HCT116 (cell line): Measurements from ENCODE around the gene SMARCD1. TPM values are rescaled to one million over a fixed set of nuclear protein-coding genes. Genes with fewer than 3 reads are reported as not detected.

Experiments
- ATAC-seq: fragments of 200-7000 bp; cut with Tn5 transposase; 2 replicates; pipeline ENCODE4 v1.9.1; 2020; ENCODE audit warnings: mild to moderate bottlenecking, moderate library complexity
- BruUV-seq: library from RNA; stranded (reverse); fragments of 400-500 nt; replicated peaks from 2 replicates; lab custom pipeline; 2021; lab: Mats Ljungman, UMichigan
- CTCF ChIA-PET: fragments of 300-600 bp; sonication (Branson Sonifier 250); formaldehyde crosslinking; loops from one replicate; lab custom pipeline; 2021; ENCODE audit warnings: antibody characterized with exemption; lab: Charles Lee
- POLR2A ChIA-PET: fragments of 300-600, 350-600 bp; sonication (Branson Sonifier 250); formaldehyde crosslinking; loops from one replicate; lab custom pipeline; 2021; ENCODE audit warnings: antibody characterized with exemption; lab: Charles Lee
- RAD21 ChIA-PET, 2 experiments: fragments of 300-600 bp; sonication (Branson Sonifier 250); formaldehyde crosslinking; loops; one replicate each; lab custom pipeline; 2023; ENCODE audit warnings: low total read pairs in 2 of 2; ENCODE audit not compliant: uncharacterized antibody in 2 of 2, unreplicated experiment in 2 of 2, low non-redundant PET in 1 of 2; lab: Charles Lee
- DNase-seq: peaks from one replicate; pipeline ENCODE4 v3.0.0-alpha.2; 2010; ENCODE audit warnings: low read depth, low spot score
- H2AFZ ChIP-seq: fragments of 200-600 bp; shearing (Covaris generic), sonication (generic); 2 replicates; pipeline ENCODE4 v1.6.1; 2017; ENCODE audit warnings: low read depth, mixed run types, mixed read lengths, antibody characterized with exemption, low read length; ENCODE audit not compliant: poor library complexity, severe bottlenecking
- H3K27ac ChIP-seq: 2 replicates; pipeline ENCODE4 v1.5.1; 2012; ENCODE audit warnings: low read depth, low read length
- H3K27me3 ChIP-seq: fragments of 200-600 bp; sonication (generic); 2 replicates; pipeline ENCODE4 v1.6.1; 2016; ENCODE audit warnings: mixed run types, low read length, mixed read lengths; ENCODE audit not compliant: insufficient read depth
- H3K36me3 ChIP-seq, 2 experiments: fragments of 200-500 bp in 1 of 2; fragments of 200-600 bp in 1 of 2; sonication (Bioruptor generic) in 1 of 2; sonication (generic) in 1 of 2; 2 replicates each; pipeline versions ENCODE4 v1.5.1 to v1.6.1; 2014 to 2016; ENCODE audit warnings: low read length in 2 of 2, inconsistent platforms in 1 of 2, mixed read lengths in 1 of 2, mixed run types in 1 of 2; ENCODE audit not compliant: insufficient read depth in 2 of 2, control insufficient read depth in 1 of 2
- H3K4me1 ChIP-seq, 2 experiments: fragments of 200-600 bp in 1 of 2; sonication (generic) in 1 of 2; 2 replicates each; pipeline versions ENCODE4 v1.5.1 to v1.6.1; 2012 to 2017; ENCODE audit warnings: low read length in 2 of 2, inconsistent platforms in 1 of 2, mild to moderate bottlenecking in 1 of 2, mixed read lengths in 1 of 2, mixed run types in 1 of 2, moderate library complexity in 1 of 2; ENCODE audit not compliant: insufficient read depth in 2 of 2, control insufficient read depth in 1 of 2
- H3K4me2 ChIP-seq: fragments of 200-600 bp; sonication (generic); 2 replicates; pipeline ENCODE4 v1.6.1; 2017; ENCODE audit warnings: mixed run types, low read length, mixed read lengths
- H3K4me3 ChIP-seq, 2 experiments: fragments of 200-600 bp in 1 of 2; sonication (generic) in 1 of 2; replicated peaks in 1 of 2; 2 replicates each; pipeline ENCODE4 v1.5.1; 2011 to 2016; ENCODE audit warnings: low read length in 2 of 2, control low read depth in 1 of 2, low read depth in 1 of 2, mild to moderate bottlenecking in 1 of 2, mixed read lengths in 1 of 2, mixed run types in 1 of 2
- H3K79me2 ChIP-seq: fragments of 200-600 bp; sonication (generic); 2 replicates; pipeline ENCODE4 v1.6.1; 2017; ENCODE audit warnings: mild to moderate bottlenecking, mixed run types, low read length, moderate library complexity, mixed read lengths; ENCODE audit not compliant: insufficient read depth
- H3K9ac ChIP-seq: fragments of 200-600 bp; sonication (generic); 2 replicates; pipeline ENCODE4 v1.6.1; 2016; ENCODE audit warnings: low read length, mixed read lengths
- H3K9me2 ChIP-seq: fragments of 200-600 bp; sonication (generic), shearing (Covaris generic); 2 replicates; pipeline ENCODE4 v1.6.1; 2017; ENCODE audit warnings: mixed run types, mild to moderate bottlenecking, moderate library complexity; ENCODE audit not compliant: insufficient read depth
- H3K9me3 ChIP-seq, 2 experiments: fragments of 200-500 bp in 1 of 2; fragments of 200-600 bp in 1 of 2; sonication (Bioruptor generic) in 1 of 2; sonication (generic) in 1 of 2; 2 replicates each; pipeline ENCODE4 v1.6.1; 2014 to 2017; ENCODE audit warnings: low read length in 2 of 2, mixed read lengths in 2 of 2, inconsistent platforms in 1 of 2, low read depth in 1 of 2, mild to moderate bottlenecking in 1 of 2, mixed run types in 1 of 2, moderate library complexity in 1 of 2; ENCODE audit not compliant: control insufficient read depth in 1 of 2, insufficient read depth in 1 of 2
- H4K20me1 ChIP-seq: fragments of 200-600 bp; sonication (generic), shearing (Covaris generic); 2 replicates; pipeline ENCODE4 v1.6.1; 2017; ENCODE audit warnings: mixed run types, mild to moderate bottlenecking, moderate library complexity; ENCODE audit not compliant: insufficient read depth
- CBX3 ChIP-seq: IDR thresholded peaks from 2 replicates; pipeline ENCODE4 v1.6.1; 2012; ENCODE audit warnings: low read depth
- ELF1 ChIP-seq: IDR thresholded peaks from 2 replicates; pipeline ENCODE4 v1.6.1; 2012; ENCODE audit warnings: low read depth, borderline replicate concordance
- JUND ChIP-seq: IDR thresholded peaks from 2 replicates; pipeline ENCODE4 v1.6.1; 2012
- POLR2AphosphoS5 ChIP-seq: IDR thresholded peaks from 2 replicates; pipeline ENCODE4 v1.6.1; 2011; ENCODE audit warnings: mild to moderate bottlenecking, low read depth, low read length, moderate library complexity
- RAD21 ChIP-seq: IDR thresholded peaks from 2 replicates; pipeline ENCODE4 v1.6.1; 2012; ENCODE audit warnings: low read depth, mild to moderate bottlenecking
- REST ChIP-seq: IDR thresholded peaks from 2 replicates; pipeline ENCODE4 v1.6.1; 2012; ENCODE audit warnings: low read depth
- SP1 ChIP-seq: IDR thresholded peaks from 2 replicates; pipeline ENCODE4 v1.6.1; 2012; ENCODE audit warnings: low read depth
- TCF7L2 ChIP-seq: IDR thresholded peaks from 2 replicates; pipeline ENCODE4 v1.7.0; 2011; ENCODE audit warnings: borderline replicate concordance, inconsistent platforms; ENCODE audit not compliant: insufficient read depth, insufficient read length; ENCODE audit errors: extremely low read depth
- YY1 ChIP-seq: IDR thresholded peaks from 2 replicates; pipeline ENCODE4 v1.6.1; 2011; ENCODE audit warnings: low read length, low read depth, moderate library complexity, mild to moderate bottlenecking; ENCODE audit not compliant: insufficient replicate concordance; ENCODE audit errors: extremely low read depth
- ZBTB33 ChIP-seq: IDR thresholded peaks from 2 replicates; pipeline ENCODE4 v1.6.1; 2011; ENCODE audit warnings: mild to moderate bottlenecking, low read length, moderate library complexity; ENCODE audit not compliant: insufficient replicate concordance; ENCODE audit errors: extremely low read depth
- ZNF274 ChIP-seq: fragments of 200-500 bp; sonication (Bioruptor generic); IDR thresholded peaks from 2 replicates; pipeline ENCODE4 v1.6.1; 2014; ENCODE audit warnings: mild to moderate bottlenecking, low read depth, low read length, inconsistent platforms
- intact Hi-C: fragments of 100-400 bp; cut with micrococcal nuclease; formaldehyde crosslinking; loops from 2 replicates; pipeline ENCODE4 v1.10.0; 2022
- total RNA-seq: library from RNA; stranded (reverse); gene quantifications from one replicate; pipeline ENCODE4 v1.2.1, GENCODE V29; 2021; ENCODE audit not compliant: unreplicated experiment

Gene SMARCD1
- total RNA-seq, 1 experiment from 2014 or later: 64.8 TPM

- ChIA-PET RAD21 (no interaction called here), CTCF (no interaction called here), POLR2A (no interaction called here)
Observed at GRCh38 chr12:50061171-50061570, 24.0 kb upstream of the SMARCD1 start.

More at GRCh38 chr12:50061171-50061570, 24.0 kb upstream of the SMARCD1 start:
- TF ChIP-seq ELF1: no peak
- TF ChIP-seq ZBTB33: no peak
- no peak for TF ChIP-seq CBX3
- no peak for TF ChIP-seq ZNF274
- no peak for TF ChIP-seq SP1
- no peak for TF ChIP-seq TCF7L2
- no peak for TF ChIP-seq POLR2AphosphoS5
- no peak for TF ChIP-seq JUND
- no peak for TF ChIP-seq RAD21
- TF ChIP-seq REST: no peak
- no peak for TF ChIP-seq YY1
- BruUV-seq: no TSS peak
- H3K36me3 ChIP-seq: peaks cover 2 to 23% of the 10 kb centered on the region in 2 experiments; a peak in 2 of 4 replicates
- no peaks in the 10 kb centered on the region for H4K20me1 ChIP-seq
- no peaks in the 10 kb centered on the region for H3K79me2 ChIP-seq
- no peak overlapping the region for H3K27ac ChIP-seq
- no peak overlapping the region for H3K9ac ChIP-seq
- ATAC-seq (no peak), DNase-seq (no peak)
- no peak overlapping the region for H3K4me3 ChIP-seq
- no peak overlapping the region for H2AFZ ChIP-seq
- H3K27me3 ChIP-seq: no peaks in the 10 kb centered on the region
- H3K4me2 ChIP-seq: no peak overlapping the region
- H3K4me1 ChIP-seq: peaks cover 9 to 23% of the 10 kb centered on the region in 2 experiments; a peak in 3 of 4 replicates
- intact Hi-C loops: no loop called here
- H3K9me3 ChIP-seq: no peaks in the 10 kb centered on the region
- H3K9me2 ChIP-seq: no peaks in the 10 kb centered on the region
